ENCODE data around the gene IZUMO1R.
"Not testable (repeated sequence)": the region's sequence is repeated elsewhere in the genome, so short reads cannot be mapped to it uniquely, and the experiment has no call there.

The IZUMO1R gene

GRCh38 chr11:94303966-94304958, at the start of gene IZUMO1R:
Gene IZUMO1R, plus strand, starts transcription at chr11:94304580. Its CDS starts 1,057 bp downstream, at chr11:94305637.
- TF ChIP-seq ZNF274 (IDR thresholded peaks at IDR 0.05; ENCODE audit: low read depth, low read length): no peak

DNA sequence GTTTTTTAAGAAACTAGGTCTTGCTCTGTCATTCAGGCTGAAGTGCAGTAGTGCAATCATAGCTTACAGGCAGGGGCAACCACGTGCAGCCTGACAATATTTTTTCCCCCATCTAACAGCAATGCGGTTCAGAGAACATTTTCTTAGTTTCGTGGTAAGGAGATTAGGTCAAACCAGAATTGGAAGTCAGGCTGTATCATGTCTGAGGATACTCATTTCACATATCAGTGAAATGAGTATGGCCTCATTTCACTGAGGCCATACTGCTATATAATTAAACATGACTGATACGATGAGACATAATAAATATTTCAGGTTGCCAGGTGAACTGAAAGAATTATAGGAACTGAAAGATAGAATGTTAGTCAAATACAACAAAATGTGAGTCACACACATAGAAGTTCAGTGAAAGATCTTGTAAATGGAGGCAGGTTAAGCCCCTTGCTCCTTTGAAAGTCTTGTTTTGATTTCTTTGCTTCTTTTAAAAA, 32.5 kb upstream of the IZUMO1R start:
- no peak for TF ChIP-seq ZNF274 (IDR thresholded peaks at IDR 0.05; ENCODE audit: low read depth, low read length)
- no peak overlapping the region for H3K4me3 ChIP-seq (ENCODE audit: low read length)

More at GRCh38 chr11:94303966-94304958, at the start of gene IZUMO1R:
- H3K4me3 ChIP-seq (ENCODE audit: low read length): no peak within 1 kb of the TSS

- no peak for TF ChIP-seq ZNF274 (IDR thresholded peaks at IDR 0.05; ENCODE audit: low read depth, low read length)
- H3K4me3 ChIP-seq (ENCODE audit: low read length): no peak overlapping the region
Observed at GRCh38 chr11:94272738-94273313, 31.6 kb upstream of the IZUMO1R start.

DNA sequence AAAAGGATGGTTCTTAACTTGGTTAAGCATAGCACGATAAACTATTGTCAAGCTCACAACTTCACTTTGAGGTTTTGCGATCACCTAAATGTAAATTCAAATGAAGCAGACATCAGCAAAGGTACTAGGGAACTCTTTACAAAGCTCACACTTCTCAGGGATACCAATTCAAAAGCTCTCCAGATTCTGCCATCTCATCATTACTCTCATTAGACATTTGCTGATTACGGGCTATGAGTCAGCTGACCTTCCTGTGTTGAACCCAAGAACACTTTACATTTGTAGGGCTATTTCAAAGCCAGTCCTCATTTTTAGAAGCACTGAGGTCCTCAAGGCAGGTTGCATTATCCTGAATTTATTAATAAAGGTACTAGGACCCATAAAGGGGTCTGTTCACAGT, 28.4 kb upstream of the IZUMO1R start:
- no peak overlapping the region for H3K4me3 ChIP-seq (ENCODE audit: low read length)
- no peak for TF ChIP-seq ZNF274 (IDR thresholded peaks at IDR 0.05; ENCODE audit: low read depth, low read length)

GRCh38 chr11:94276943-94277342, 27.4 kb upstream of the IZUMO1R start:
- H3K4me3 ChIP-seq (ENCODE audit: low read length): no peak overlapping the region
- TF ChIP-seq ZNF274 (IDR thresholded peaks at IDR 0.05; ENCODE audit: low read depth, low read length): no peak

GRCh38 chr11:94278207-94278606, 26.2 kb upstream of the IZUMO1R start:
- H3K4me3 ChIP-seq (ENCODE audit: low read length): not testable (repeated sequence)

- TF ChIP-seq ZNF274 (IDR thresholded peaks at IDR 0.05; ENCODE audit: low read depth, low read length): no peak
- H3K4me3 ChIP-seq (ENCODE audit: low read length): no peak overlapping the region
Observed at GRCh38 chr11:94279996-94280395, 24.4 kb upstream of the IZUMO1R start.

DNA sequence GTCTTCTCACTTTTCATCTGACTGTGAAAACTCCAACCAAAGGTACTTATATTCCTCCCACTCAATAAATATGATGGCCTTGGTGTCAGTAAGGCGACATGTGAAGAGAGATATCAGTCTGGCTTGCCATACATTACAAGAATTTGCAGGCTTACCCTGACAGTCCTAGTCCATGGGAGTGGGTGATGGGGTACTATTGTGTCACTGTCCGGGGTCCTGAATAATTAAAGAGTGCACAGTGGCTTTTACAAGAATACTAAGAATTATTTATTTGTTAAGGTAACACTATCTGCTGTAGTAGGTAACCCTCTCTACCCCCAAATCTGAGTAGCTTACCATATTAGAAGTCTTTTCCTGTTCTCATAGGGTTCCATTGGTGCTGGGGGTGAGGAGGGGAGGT, 23.1 kb upstream of the IZUMO1R start:
- H3K4me3 ChIP-seq (ENCODE audit: low read length): no peak overlapping the region
- no peak for TF ChIP-seq ZNF274 (IDR thresholded peaks at IDR 0.05; ENCODE audit: low read depth, low read length)

GRCh38 chr11:94283678-94284077, 20.7 kb upstream of the IZUMO1R start:
- H3K4me3 ChIP-seq (ENCODE audit: low read length): no peak overlapping the region
- no peak for TF ChIP-seq ZNF274 (IDR thresholded peaks at IDR 0.05; ENCODE audit: low read depth, low read length)

DNA sequence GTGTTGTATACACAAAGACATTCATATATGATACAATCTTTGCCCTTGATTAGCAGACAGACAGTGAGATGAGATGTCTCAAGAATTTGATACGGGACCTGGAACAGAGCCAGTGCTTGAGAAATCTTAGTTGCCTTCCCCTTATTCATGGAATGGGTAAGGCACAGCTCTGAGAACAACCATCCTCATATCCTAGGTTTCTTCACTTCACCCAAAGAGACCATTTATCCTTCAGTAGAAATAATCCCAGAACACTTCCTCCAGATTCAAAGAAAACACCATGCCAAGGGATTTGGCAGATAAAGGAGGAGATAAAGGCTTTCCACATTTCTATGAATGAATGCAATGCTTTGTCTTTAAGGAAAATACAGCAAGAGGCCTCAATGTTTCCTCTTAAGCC, 8.8 kb upstream of the IZUMO1R start:
- no peak overlapping the region for H3K4me3 ChIP-seq (ENCODE audit: low read length)
- TF ChIP-seq ZNF274 (IDR thresholded peaks at IDR 0.05; ENCODE audit: low read depth, low read length): no peak

DNA sequence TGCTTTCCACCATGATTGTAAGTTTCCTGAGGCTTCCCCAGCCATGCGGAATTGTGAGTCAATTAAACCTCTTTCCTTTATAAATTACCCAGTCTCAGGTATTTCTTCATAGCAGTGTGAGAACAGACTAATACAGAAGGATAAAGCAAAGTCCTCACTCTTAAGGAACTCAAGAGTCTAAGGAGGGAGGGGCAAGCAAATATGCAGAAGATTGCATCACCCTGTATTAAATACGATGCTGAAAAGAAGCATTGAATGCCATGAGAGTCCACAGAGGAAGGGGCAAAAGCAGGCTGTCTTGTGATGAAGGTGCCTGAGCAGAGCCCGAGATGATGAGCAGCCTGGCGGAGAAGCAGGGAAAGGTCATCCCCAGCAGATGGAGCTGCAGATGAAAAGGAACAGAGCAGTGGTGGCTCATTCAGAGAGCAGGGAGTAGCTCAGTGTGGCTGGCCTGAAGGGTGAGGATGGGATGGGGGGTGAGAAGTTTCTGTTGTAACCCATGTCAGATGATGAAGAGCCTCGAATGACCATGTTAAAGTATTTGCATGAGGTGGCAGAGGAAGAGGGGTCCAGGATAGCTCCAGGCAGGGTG, 6.3 kb upstream of the IZUMO1R start:
- no peak overlapping the region for H3K4me3 ChIP-seq (ENCODE audit: low read length)
- no peak for TF ChIP-seq ZNF274 (IDR thresholded peaks at IDR 0.05; ENCODE audit: low read depth, low read length)

DNA sequence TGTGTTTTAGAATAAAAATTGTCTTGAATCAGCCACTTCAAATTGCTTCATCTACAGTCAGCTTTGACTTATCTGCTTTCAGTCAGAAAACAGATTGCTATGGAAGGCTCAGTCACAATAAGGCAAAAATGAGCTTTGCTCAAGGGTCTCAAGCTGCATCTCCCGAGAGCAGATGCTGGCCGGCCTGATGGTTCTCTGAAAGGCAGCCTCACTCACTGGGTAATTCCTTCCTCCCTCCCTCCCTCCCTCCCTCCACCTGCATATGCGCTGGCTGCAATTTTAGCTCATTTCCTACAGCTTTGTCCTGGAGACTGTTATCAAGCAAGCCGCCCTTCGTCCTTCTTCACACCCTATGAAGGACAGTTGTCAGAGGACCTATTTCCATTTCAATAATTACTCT, 1.6 kb upstream of the IZUMO1R start:
- no peak for TF ChIP-seq ZNF274 (IDR thresholded peaks at IDR 0.05; ENCODE audit: low read depth, low read length)

DNA sequence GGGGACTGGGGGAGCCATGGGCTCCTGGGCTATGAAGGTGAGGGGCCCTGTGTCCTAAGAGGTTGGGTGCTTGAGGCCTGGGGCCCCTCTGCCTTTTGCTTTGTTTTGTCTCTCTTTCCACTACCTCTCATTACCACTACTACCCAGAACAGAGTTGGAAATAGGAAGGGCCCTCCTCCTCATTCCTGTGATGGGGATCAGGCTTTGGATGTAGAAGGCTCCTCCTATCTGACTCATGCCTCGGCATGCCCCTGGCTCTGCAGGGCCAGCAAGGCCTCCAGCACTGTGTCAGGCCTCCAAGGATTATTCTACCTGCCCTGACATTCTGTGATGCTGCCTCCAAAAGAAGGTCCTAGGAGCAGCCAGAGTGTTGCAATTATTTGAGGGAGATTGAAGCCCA, 766 bp downstream of the IZUMO1R start:
- H3K4me3 ChIP-seq (ENCODE audit: low read length): no peak overlapping the region
- no peak for TF ChIP-seq ZNF274 (IDR thresholded peaks at IDR 0.05; ENCODE audit: low read depth, low read length)

More for the DNA sequence above, 1.6 kb upstream of the IZUMO1R start:
- H3K4me3 ChIP-seq (ENCODE audit: low read length): no peak overlapping the region

- no peak for TF ChIP-seq ZNF274 (IDR thresholded peaks at IDR 0.05; ENCODE audit: low read depth, low read length)
- H3K4me3 ChIP-seq (ENCODE audit: low read length): no peak overlapping the region
Observed at GRCh38 chr11:94307101-94307791, 2.9 kb downstream of the IZUMO1R start.

Measured in GM08714 (cell line).